Activated CD4-positive, alpha-beta T cell treated with anti-CD3 and anti-CD28 coated beads, Interleukin-2, amount 50 U/mL, for 48 hours (primary cell): Measurements from ENCODE around the gene AKAP14.
"Not testable (repeated sequence)": the region's sequence is repeated elsewhere in the genome, so short reads cannot be mapped to it uniquely, and the experiment has no call there.

Experiments used
- DNase-seq, 2 experiments: peaks; one replicate each; pipeline ENCODE4 v3.0.0-alpha.2; 2020

Gene AKAP14

DNA sequence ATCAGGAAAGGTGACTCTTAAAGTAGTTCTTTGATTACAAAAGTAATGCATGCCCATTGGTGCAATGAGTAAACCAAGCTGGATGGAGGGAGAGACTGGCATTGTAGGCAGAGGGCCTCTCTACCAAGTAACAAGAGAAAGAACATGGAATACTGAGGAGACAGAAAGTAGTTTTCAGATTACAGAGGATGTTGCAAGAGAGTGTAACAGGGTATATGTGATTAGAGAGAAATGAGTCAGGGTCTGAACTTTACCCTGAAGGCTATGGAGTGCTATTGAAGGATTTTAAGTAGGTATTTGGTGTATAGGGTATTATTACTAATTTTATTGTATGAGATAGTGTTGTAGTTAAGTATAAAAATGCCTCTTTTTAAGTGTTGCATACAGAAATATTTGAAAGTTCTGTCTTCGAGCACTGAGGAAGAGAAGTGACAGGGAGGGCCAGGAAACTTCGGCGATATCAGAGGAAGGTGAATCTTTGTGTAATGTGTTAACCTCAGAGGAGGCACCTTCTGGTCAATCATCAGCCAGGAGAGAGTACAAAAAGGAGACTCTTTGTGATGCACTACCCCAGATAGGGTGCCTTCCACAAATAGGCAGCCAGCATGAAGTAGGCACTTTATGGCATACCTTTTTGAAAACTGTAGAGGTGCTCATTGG lies 39.7 kb downstream of the AKAP14 start:
- DNase-seq = no peak

DNA sequence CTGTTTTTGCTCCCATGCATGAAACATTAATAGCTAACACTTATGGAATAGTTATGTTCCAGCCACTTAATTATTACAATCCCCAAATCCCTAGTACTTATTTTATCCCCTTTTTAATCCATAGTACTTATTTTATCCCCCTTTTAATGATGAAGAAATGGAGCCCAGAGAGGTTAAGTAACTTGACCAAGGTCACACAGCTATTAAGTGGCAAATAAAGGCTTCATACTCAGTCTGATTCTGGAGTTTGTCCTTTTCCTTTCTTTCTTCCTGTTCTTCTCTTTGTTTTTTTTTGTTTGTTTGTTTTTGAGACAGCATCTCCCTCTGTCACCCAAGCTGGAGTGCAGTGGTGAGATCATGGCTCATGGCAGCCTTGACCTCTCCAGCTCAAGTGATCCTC lies 45.6 kb downstream of the AKAP14 start:
- DNase-seq = no peak

DNA sequence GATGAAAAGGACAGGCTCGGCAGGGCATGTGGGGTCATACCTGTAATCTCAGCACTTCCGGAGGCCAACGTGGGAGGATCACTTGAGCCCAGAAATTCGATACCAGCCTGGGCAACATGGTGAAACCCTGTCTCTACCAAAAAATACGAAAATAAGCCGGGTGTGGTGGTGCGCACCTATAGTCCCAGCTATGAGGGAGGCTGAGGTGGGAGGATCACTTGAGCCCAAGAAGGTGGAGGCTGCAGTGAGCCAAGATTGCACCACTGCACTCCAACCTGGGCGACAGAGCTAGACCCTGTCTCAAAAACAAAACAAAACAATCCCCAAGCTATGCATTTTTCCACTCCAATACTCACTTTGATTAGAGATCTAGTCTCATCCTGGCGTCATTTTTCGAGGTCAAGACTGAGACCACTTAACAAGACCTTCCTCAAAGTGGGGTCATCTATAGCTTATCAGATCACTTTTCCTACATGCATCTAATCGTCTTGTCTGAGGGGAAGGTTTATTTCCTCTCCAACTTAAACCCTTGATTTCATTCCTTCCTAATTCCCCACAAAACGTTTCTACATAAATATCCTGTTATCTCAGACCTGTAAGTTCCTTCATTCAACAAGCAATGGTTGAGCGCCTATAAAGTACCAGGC lies 46.6 kb downstream of the AKAP14 start:
- DNase-seq = no peak

DNA sequence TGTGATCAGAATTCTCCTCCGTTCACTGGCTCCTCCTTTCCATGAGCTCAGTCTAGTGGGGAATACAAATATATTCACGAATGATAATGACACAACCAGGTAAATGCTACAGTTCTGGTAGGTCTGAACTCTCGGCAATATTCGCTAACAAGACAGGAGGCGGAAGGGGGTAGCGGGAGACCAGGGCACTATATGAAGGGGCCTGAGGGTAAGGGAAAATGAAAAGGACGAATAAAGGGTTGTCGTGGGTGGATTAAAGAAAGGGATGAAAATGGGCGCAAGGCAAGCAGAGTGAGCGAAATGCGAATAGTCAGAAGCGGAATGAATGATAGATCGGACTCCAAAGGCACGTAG lies 47.1 kb downstream of the AKAP14 start:
- no peak for DNase-seq

DNA sequence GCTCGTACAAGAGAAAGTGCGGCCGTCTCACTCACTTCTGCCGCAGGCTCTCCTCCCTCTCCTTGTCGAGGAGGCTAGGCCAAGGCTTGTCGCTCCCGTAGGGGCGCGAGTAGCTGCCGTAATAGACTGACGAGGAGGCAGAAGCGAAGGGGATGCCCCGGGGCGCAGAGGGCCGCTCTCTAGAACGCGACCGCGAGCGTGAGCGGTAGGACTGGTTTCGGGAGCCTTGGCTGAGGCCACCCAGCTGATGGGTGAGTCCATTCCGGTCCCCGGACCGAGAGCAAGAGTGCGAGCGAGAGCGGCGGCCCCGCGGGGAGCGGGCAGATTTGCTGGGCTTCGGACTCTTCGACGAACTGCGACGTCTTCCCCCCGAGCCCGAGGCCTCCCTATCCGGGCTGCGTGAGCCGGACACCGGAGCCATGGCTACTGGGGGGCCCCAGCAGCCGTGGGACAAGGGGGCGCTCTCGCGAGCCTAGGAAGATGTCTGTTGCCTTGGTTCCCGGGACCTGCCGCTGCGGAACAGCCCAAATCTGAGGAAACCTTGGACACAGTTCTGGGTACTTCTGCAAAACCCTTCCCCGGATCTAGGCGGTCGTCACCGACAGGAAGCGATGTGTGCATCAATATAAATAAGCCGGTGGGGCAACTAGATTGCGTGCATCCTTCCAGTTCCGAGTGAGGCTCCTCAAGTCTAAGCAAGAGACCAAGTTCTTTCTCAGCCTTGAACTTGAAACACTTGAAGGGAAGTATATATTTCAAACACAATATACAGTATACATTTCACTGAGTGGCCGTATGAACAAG lies 47.7 kb downstream of the AKAP14 start, which contains the start of gene NKAP:
Gene NKAP, minus strand, starts transcription at position 567 of the 804 bp plus-strand sequence. Its CDS starts 146 bp downstream, at position 421.
- peak; percentile 75 to 83 for DNase-seq

DNA sequence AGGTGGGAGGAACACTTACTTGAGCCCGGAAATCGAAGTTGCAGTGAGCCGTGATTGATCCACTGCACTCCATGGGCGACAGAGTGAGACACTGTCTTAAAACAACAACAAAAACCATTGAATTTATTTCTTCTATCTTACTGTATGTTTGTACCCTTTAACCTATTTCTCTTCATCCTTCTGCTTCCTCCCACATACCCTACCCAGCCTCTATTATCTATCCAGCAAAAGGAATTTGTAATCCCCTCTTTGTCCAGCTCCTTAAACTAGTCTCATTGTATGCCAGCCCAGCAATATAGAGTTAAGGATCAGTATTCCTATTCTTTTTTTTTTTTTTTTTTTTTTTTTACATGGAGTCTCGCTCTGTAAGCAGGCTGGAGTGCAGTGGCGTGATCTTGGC lies 49.8 kb downstream of the AKAP14 start:
- DNase-seq = no peak

DNA sequence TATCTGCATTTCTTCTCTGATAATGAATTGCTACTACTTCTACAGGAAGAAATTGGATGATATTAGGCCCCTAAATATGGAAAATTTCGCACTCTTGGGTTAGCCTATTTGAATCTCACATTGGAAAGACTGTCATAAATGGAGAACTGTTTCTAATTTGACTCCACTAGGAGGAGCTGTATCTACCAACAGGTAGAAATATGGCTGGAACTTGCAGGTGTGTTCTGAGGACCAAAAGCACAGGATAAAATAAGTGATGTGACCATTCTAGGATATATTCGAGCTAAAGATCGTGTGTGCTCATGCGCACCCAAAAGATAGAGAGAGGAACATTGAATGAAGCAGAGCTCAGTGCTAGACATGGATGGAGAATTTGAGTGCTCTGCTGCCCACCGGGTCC lies 52.7 kb downstream of the AKAP14 start:
- no peak for DNase-seq

DNA sequence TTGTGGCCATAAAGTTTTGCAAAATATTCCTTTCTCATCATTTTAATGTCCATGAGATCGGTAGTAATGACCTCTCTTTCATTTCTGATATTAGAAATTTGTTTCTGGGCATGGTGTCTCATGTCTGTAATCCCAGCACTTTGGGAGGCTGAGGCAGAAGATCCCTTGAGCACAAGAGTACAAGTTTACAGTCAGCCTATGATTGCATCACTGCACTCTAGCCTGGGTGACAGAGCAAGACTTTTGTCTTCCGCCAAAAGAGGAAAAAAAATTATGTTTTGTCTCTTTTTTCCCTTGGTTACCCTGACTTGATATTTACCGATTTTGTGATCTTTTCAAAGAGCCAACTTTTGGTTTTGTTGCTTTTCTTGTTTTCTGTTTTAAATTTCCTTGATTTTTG lies 58.7 kb downstream of the AKAP14 start:
- no peak for DNase-seq

DNA sequence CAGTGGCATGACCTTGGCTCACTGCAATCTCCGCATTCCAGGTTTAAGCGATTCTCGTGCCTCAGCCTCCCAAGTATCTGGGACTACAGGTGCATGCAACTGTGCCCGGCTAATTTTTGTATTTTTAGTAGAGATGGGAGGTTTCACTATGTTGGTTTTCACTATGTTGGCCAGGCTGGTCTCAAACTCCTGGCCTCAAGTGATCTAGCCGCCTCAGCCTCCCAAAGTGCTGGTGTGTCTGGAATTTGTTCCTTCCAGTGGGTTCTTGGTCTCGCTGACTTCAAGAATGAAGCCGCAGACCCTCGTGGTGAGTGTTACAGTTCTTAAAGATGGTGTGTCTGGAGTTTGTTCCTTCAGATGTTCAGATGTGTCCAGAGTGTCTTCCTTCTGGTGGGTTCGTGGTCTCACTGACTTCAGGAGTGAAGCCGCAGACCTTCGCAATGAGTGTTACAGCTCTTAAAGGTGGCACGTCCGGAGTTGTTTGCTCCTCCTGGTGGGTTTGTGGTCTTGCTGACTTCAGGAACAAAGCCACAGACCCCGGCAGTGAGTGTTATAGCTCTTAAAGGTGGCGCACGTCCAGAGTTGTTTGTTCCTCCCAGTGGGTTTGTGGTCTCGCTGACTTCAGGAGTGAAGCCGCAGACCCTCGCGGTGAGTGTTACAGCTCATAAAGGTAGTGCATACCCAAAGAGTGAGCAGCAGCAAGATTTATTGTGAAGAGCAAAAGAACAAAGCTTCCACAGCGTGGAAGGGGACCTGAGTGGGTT lies 60.3 kb downstream of the AKAP14 start:
- peak; percentile 16 to 47 for DNase-seq

DNA sequence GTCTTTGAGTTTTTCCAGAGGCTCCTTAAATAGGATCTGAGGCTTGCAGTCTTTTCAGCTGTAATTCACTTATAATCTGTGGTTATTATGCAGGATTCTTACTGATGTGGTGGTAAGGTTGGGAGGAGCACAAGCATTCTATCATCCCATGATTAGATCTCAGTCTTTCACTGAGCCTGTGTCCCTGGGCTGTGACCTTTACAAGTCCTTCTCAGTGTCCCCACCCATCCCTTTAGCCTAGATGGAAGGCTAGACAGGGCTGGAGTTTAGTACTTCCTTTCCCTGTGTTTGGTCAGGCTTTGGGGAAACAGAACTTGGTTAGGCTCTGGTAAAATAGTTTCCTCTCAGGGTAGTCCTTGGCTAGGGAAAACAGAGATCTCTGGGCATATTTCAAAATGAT lies 64.9 kb downstream of the AKAP14 start:
- DNase-seq = no peak

DNA sequence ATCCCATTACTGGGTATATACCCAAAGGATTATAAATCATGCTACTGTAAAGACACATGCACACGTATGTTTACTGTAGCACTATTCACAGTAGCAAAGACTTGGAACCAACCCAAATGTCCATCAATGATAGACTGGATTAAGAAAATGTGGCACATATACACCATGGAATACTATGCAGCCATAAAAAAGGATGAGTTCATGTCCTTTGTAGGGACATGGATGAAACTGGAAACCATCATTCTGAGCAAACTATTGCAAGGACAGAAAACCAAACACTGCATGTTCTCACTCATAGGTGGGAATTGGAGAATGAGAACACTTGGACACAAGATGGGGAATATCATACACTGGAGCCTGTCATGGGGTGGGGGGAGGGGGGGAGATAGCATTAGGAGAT lies 71.1 kb downstream of the AKAP14 start:
- not testable (repeated sequence) for DNase-seq
